ENCODE results near the gene ANKRA2. TPM values are rescaled to one million over a fixed set of nuclear protein-coding genes. Genes with fewer than 3 reads are reported as not detected.

The ANKRA2 gene, protein sequence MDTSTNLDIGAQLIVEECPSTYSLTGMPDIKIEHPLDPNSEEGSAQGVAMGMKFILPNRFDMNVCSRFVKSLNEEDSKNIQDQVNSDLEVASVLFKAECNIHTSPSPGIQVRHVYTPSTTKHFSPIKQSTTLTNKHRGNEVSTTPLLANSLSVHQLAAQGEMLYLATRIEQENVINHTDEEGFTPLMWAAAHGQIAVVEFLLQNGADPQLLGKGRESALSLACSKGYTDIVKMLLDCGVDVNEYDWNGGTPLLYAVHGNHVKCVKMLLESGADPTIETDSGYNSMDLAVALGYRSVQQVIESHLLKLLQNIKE
- 10 to 100 TPM; 16.4 to 22.3 TPM for total RNA-seq
- polyA plus RNA-seq = 17.2 TPM

- Mint-ChIP-seq H3K4me1 (peaks cover 57 to 73% (median 71%) of the 10 kb centered on the region in 3 donors), H3K27ac (peak within 1 kb of the TSS; percentile 98 to 100 (median 100)), H3K27me3 (peaks cover 0 to 4% of the 10 kb centered on the region in 2 donors), H3K9me3 (no peaks in the 10 kb centered on the region), H3K4me3 (peak within 1 kb of the TSS; percentile 98 to 100 (median 99)), H3K36me3 (peaks cover 3 to 52% (median 11%) of the 10 kb centered on the region in 3 donors)
- no peaks in the 10 kb centered on the region for H3K27me3 ChIP-seq (ENCODE audit: insufficient read depth, low read length, poor library complexity, severe bottlenecking)
- peak within 1 kb of the TSS; percentile 76 for H3K4me3 ChIP-seq (ENCODE audit: low read length)
- no peaks in the 10 kb centered on the region for H3K9me3 ChIP-seq (ENCODE audit: low read length)
- peak; percentile 96 to 99 (median 98) for DNase-seq
- ChIA-PET CTCF (interaction anchor here (0.9 to 1.9 kb wide), 4 partner anchors 11 to 610 kb away, joined by 3 to 5 read pairs (median 3); partner anchors contain the start of gene FCHO2), POLR2A (interaction anchor here (0.7 to 2.0 kb wide), 3 partner anchors 9 to 68 kb away, joined by 3 to 13 read pairs (median 4); partner anchors contain the start of gene BTF3)
- peak within 1 kb of the TSS; percentile 97 for H3K27ac ChIP-seq (ENCODE audit: low read depth, low read length)
- peaks cover 24% of the 10 kb centered on the region for H3K4me1 ChIP-seq (ENCODE audit: insufficient read depth, low read length)
- peaks cover 8% of the 10 kb centered on the region for H3K36me3 ChIP-seq (ENCODE audit: insufficient read depth, low read length)
Measured at GRCh38 chr5:73565139-73565968, at the start of gene ANKRA2, which contains the start of gene UTP15. TSS of gene ANKRA2 (minus strand) at chr5:73565639. CDS start at chr5:73562881, 2,758 bp downstream. TSS of gene UTP15 (plus strand) at chr5:73565743. CDS start at chr5:73567345, 1,602 bp downstream.

DNA sequence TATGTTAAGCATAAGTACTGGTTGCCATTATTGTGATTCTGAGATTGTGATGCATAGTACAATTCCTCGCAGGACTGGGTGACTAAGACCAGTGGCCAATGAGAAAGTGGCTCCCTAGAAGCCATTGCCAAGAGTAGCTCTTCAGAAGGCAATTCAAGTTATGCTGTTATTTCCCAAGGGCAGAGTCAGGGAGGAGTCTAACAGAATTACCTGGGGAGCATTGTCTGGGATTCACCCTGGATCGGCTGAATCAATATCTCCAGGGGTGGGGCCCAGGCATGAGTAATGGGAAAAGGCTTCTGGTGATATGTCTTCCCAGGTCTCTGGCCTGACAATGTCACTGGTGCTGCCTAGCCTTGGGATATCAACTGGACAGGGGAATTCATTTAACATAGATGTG is 49.6 kb upstream of the ANKRA2 start:
- H3K27ac Mint-ChIP-seq = peak overlapping the region in 1 of 8 donors; percentile 13
- H3K27me3 ChIP-seq (ENCODE audit: insufficient read depth, low read length, poor library complexity, severe bottlenecking) = no peaks in the 10 kb centered on the region
- H3K36me3 ChIP-seq (ENCODE audit: insufficient read depth, low read length) = no peaks in the 10 kb centered on the region
- H3K36me3 Mint-ChIP-seq = no peaks in the 10 kb centered on the region
- no peak for DNase-seq
- ChIA-PET POLR2A (no interaction called here), CTCF (no interaction called here)
- no peak overlapping the region for H3K4me3 ChIP-seq (ENCODE audit: low read length)
- H3K4me3 Mint-ChIP-seq = no peak overlapping the region
- no peaks in the 10 kb centered on the region for H3K9me3 ChIP-seq (ENCODE audit: low read length)
- H3K4me1 ChIP-seq (ENCODE audit: insufficient read depth, low read length) = no peaks in the 10 kb centered on the region
- peaks cover 0 to 6% (median 0%) of the 10 kb centered on the region in 3 donors for H3K4me1 Mint-ChIP-seq
- peaks cover 14 to 32% of the 10 kb centered on the region in 2 donors for H3K27me3 Mint-ChIP-seq
- H3K9me3 Mint-ChIP-seq = no peaks in the 10 kb centered on the region
- no peak overlapping the region for H3K27ac ChIP-seq (ENCODE audit: low read depth, low read length)

DNA sequence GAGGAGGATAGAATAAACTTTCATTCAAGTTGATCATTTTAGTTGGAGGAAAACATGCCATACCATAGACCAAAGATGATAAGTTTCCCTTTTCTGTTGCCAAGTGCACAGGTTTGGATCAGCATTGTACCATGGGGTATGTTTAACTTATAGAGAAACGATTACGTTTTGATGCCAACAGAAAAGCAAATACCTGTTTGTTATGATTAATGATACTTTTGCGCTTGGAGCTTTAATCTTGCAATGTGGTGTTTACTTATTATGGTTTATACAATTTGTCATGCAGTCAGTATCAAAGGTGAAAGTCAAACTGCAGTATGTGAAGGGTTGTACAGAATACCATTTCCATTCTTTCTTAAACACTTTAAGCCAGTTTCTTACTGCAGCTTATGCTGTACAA is 47.4 kb upstream of the ANKRA2 start:
- H3K27ac Mint-ChIP-seq = no peak overlapping the region
- Histone ChIP-seq H3K4me3 (ENCODE audit: low read length) (no peak overlapping the region), H3K27ac (ENCODE audit: low read depth, low read length) (no peak overlapping the region), H3K27me3 (ENCODE audit: insufficient read depth, low read length, poor library complexity, severe bottlenecking) (no peaks in the 10 kb centered on the region), H3K9me3 (ENCODE audit: low read length) (no peaks in the 10 kb centered on the region), H3K36me3 (ENCODE audit: insufficient read depth, low read length) (no peaks in the 10 kb centered on the region), H3K4me1 (ENCODE audit: insufficient read depth, low read length) (no peaks in the 10 kb centered on the region)
- H3K27me3 Mint-ChIP-seq = peaks cover 13 to 35% of the 10 kb centered on the region in 2 donors
- H3K4me1 Mint-ChIP-seq = peaks cover 0 to 5% (median 0%) of the 10 kb centered on the region in 3 donors
- DNase-seq = no peak
- no peaks in the 10 kb centered on the region for H3K9me3 Mint-ChIP-seq
- POLR2A ChIA-PET = no interaction called here
- H3K4me3 Mint-ChIP-seq = no peak overlapping the region
- CTCF ChIA-PET = no interaction called here
- no peaks in the 10 kb centered on the region for H3K36me3 Mint-ChIP-seq

DNA sequence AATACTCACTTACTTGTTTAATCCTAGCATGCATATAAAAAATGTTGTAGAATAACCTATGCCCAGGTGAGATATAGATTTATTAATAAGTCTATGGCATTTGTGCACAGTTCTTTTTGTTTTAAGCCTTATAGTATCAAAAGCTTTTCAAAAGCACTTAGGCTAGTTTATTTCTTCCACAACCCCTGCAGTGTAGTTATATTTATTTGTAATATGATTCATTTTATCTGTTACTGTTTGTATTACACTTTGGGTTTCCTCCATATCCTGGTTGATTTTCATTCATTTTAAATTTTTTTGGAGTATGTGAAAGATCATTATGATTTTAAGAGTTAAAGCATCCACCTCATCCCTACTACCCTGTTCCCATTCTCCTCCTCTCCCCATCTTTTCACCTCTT is 41.8 kb upstream of the ANKRA2 start:
- no peaks in the 10 kb centered on the region for H3K9me3 ChIP-seq (ENCODE audit: low read length)
- H3K4me3 ChIP-seq (ENCODE audit: low read length) = no peak overlapping the region
- H3K4me1 Mint-ChIP-seq = peaks cover 0 to 5% (median 1%) of the 10 kb centered on the region in 3 donors
- no peaks in the 10 kb centered on the region for H3K27me3 ChIP-seq (ENCODE audit: insufficient read depth, low read length, poor library complexity, severe bottlenecking)
- no peak overlapping the region for H3K27ac ChIP-seq (ENCODE audit: low read depth, low read length)
- H3K4me1 ChIP-seq (ENCODE audit: insufficient read depth, low read length) = no peaks in the 10 kb centered on the region
- H3K36me3 Mint-ChIP-seq = no peaks in the 10 kb centered on the region
- POLR2A ChIA-PET = interaction anchor here (0.6 kb wide), 1 partner anchor 36 kb away, joined by 3 read pairs; no protein-coding TSS in a partner anchor
- H3K27ac Mint-ChIP-seq = no peak overlapping the region
- H3K9me3 Mint-ChIP-seq = peaks cover 0 to under 1% (median 0%) of the 10 kb centered on the region in 5 donors
- DNase-seq = no peak
- CTCF ChIA-PET = interaction anchor here (1.8 kb wide), 1 partner anchor 10 kb away, joined by 4 read pairs; no protein-coding TSS in a partner anchor
- H3K27me3 Mint-ChIP-seq = peaks cover 15 to 23% of the 10 kb centered on the region in 2 donors
- H3K36me3 ChIP-seq (ENCODE audit: insufficient read depth, low read length) = no peaks in the 10 kb centered on the region
- no peak overlapping the region for H3K4me3 Mint-ChIP-seq

DNA sequence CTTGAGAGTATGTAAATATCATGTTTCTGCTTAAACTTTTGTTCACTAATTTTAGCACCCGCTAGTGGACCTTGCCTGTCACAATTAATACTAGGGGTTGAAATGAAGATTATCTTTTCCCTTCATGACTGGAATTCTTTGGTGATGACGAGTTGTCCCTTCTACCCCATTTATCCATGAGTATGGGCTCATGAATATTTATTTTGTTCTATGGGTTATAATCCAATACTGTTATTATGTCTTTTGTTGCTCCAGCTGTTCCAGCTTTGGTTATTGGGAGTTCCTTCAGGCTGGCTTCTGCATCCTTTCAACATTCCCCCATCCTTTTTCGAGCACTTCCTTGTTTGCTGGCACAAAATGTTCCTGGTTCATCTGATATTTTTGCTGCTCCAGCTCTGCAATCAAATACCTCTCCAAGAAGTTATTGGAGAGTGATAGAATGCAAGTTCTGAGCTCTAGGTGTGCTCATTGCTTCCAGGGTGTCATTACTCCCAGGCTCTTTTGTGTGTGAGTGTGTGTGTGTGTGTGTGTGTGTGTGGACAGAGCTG is 40.8 kb upstream of the ANKRA2 start:
- no peak for DNase-seq
- Histone ChIP-seq H3K27me3 (ENCODE audit: insufficient read depth, low read length, poor library complexity, severe bottlenecking) (no peaks in the 10 kb centered on the region), H3K36me3 (ENCODE audit: insufficient read depth, low read length) (no peaks in the 10 kb centered on the region), H3K27ac (ENCODE audit: low read depth, low read length) (no peak overlapping the region), H3K9me3 (ENCODE audit: low read length) (no peaks in the 10 kb centered on the region), H3K4me3 (ENCODE audit: low read length) (no peak overlapping the region), H3K4me1 (ENCODE audit: insufficient read depth, low read length) (no peaks in the 10 kb centered on the region)
- ChIA-PET POLR2A (no interaction called here), CTCF (interaction anchor here (1.8 kb wide), 1 partner anchor 9 kb away, joined by 4 read pairs; no protein-coding TSS in a partner anchor)
- Mint-ChIP-seq H3K9me3 (peaks cover 2 to 8% (median 4%) of the 10 kb centered on the region in 5 donors), H3K4me3 (no peak overlapping the region), H3K27ac (peak overlapping the region in 1 of 8 donors; percentile 51), H3K36me3 (no peaks in the 10 kb centered on the region), H3K4me1 (peaks cover 0 to 5% (median 1%) of the 10 kb centered on the region in 3 donors), H3K27me3 (peaks cover 16% of the 10 kb centered on the region in 2 donors)

GRCh38 chr5:73605223-73606087 is 40.0 kb upstream of the ANKRA2 start:
- no peak overlapping the region for H3K27ac Mint-ChIP-seq
- peaks cover 0 to 5% (median 1%) of the 10 kb centered on the region in 3 donors for H3K4me1 Mint-ChIP-seq
- peaks cover 2 to 8% (median 4%) of the 10 kb centered on the region in 5 donors for H3K9me3 Mint-ChIP-seq
- Histone ChIP-seq H3K36me3 (ENCODE audit: insufficient read depth, low read length) (no peaks in the 10 kb centered on the region), H3K4me3 (ENCODE audit: low read length) (no peak overlapping the region), H3K27me3 (ENCODE audit: insufficient read depth, low read length, poor library complexity, severe bottlenecking) (no peaks in the 10 kb centered on the region), H3K4me1 (ENCODE audit: insufficient read depth, low read length) (no peaks in the 10 kb centered on the region), H3K9me3 (ENCODE audit: low read length) (no peaks in the 10 kb centered on the region), H3K27ac (ENCODE audit: low read depth, low read length) (no peak overlapping the region)
- POLR2A ChIA-PET = no interaction called here
- no peak overlapping the region for H3K4me3 Mint-ChIP-seq
- H3K36me3 Mint-ChIP-seq = no peaks in the 10 kb centered on the region
- CTCF ChIA-PET = interaction anchor here (1.8 kb wide), 1 partner anchor 8 kb away, joined by 4 read pairs; no protein-coding TSS in a partner anchor
- peaks cover 7 to 14% of the 10 kb centered on the region in 2 donors for H3K27me3 Mint-ChIP-seq
- DNase-seq = no peak

DNA sequence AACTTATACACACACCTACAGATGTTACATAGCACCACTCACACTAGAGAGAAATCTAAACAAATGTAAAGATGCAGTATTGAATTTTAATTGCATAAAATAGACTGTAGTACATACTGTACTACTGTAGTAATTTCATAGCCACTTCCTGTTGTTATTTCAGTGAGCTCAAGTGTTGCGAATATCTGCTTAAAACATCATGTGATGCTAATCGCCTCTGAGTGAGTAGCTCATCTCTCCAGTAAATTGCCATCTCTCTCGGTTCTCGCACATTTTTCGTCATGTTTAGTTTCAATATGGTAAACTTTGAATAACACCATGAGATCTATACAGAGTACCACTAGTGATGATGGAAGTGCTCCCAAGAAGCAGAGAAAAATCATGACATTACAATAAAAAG is 38.6 kb upstream of the ANKRA2 start:
- POLR2A ChIA-PET = no interaction called here
- H3K27me3 Mint-ChIP-seq = peaks cover 3 to 12% of the 10 kb centered on the region in 2 donors
- H3K36me3 ChIP-seq (ENCODE audit: insufficient read depth, low read length) = no peaks in the 10 kb centered on the region
- peak overlapping the region in 2 of 7 donors; percentile 19 to 55 for H3K4me3 Mint-ChIP-seq
- peaks cover 0 to 5% (median 1%) of the 10 kb centered on the region in 3 donors for H3K4me1 Mint-ChIP-seq
- H3K4me1 ChIP-seq (ENCODE audit: insufficient read depth, low read length) = no peaks in the 10 kb centered on the region
- H3K36me3 Mint-ChIP-seq = no peaks in the 10 kb centered on the region
- H3K27me3 ChIP-seq (ENCODE audit: insufficient read depth, low read length, poor library complexity, severe bottlenecking) = no peaks in the 10 kb centered on the region
- no peak for DNase-seq
- H3K9me3 ChIP-seq (ENCODE audit: low read length) = no peaks in the 10 kb centered on the region
- CTCF ChIA-PET = no interaction called here
- H3K27ac ChIP-seq (ENCODE audit: low read depth, low read length) = no peak overlapping the region
- H3K9me3 Mint-ChIP-seq = peaks cover 2 to 8% (median 4%) of the 10 kb centered on the region in 5 donors
- H3K4me3 ChIP-seq (ENCODE audit: low read length) = no peak overlapping the region
- H3K27ac Mint-ChIP-seq = peak overlapping the region in 1 of 8 donors; percentile 2

Data from CD8-positive, alpha-beta memory T cell (primary cell).